SK-N-SH (cell line): Measurements from ENCODE around the gene FGGY. TPM values are rescaled to one million over a fixed set of nuclear protein-coding genes. Genes with fewer than 3 reads are reported as not detected.

Source experiments
- CTCF ChIA-PET: fragments of 300-600, 350-600 bp; formaldehyde crosslinking; extraction: SDS; loops from one replicate; lab custom pipeline; 2021; lab: Yijun Ruan, JAX
- POLR2A ChIA-PET: fragments of 350-600 bp; sonication (Branson Sonifier 250); formaldehyde crosslinking; extraction: SDS; loops from one replicate; lab custom pipeline; 2020; ENCODE audit warnings: antibody characterized with exemption, inconsistent platforms; lab: Yijun Ruan, JAX
- DNase-seq: peaks from one replicate; pipeline ENCODE4 v3.0.0; 2012
- H2AFZ ChIP-seq: fragments of 200-600 bp; sonication (generic); 2 replicates; pipeline ENCODE4 v1.8.1; 2016; ENCODE audit warnings: antibody characterized with exemption, mild to moderate bottlenecking, low read depth
- H3F3A ChIP-seq: fragments of 200-600 bp; sonication (generic); replicated peaks from 2 replicates; pipeline ENCODE3; 2016; ENCODE audit warnings: antibody characterized with exemption, mild to moderate bottlenecking; ENCODE audit not compliant: insufficient read depth
- H3K27ac ChIP-seq, 2 experiments: fragments of 200-500 bp in 1 of 2; fragments of 200-600 bp in 1 of 2; sonication (Bioruptor generic) in 1 of 2; sonication (generic), shearing (Covaris generic) in 1 of 2; 2 replicates each; pipeline versions ENCODE4 v1.5.1 to v1.6.1; 2014 to 2016; ENCODE audit warnings: low read depth in 2 of 2, inconsistent platforms in 1 of 2, low read length in 1 of 2, mild to moderate bottlenecking in 1 of 2, mixed read lengths in 1 of 2
- H3K27me3 ChIP-seq: fragments of 200-600 bp; sonication (generic), shearing (Covaris generic); 2 replicates; pipeline ENCODE4 v1.6.1; 2016; ENCODE audit warnings: mixed run types; ENCODE audit not compliant: insufficient read depth
- H3K36me3 ChIP-seq, 2 experiments: fragments of 200-500 bp in 1 of 2; fragments of 200-600 bp in 1 of 2; sonication (Bioruptor generic) in 1 of 2; sonication (generic) in 1 of 2; replicated peaks in 1 of 2; 2 replicates each; pipeline versions ENCODE3 to v1.5.1; 2014 to 2016; ENCODE audit warnings: low read length in 1 of 2, mild to moderate bottlenecking in 1 of 2; ENCODE audit not compliant: insufficient read depth in 2 of 2, control insufficient read depth in 1 of 2
- H3K4me1 ChIP-seq, 2 experiments: fragments of 200-500 bp in 1 of 2; fragments of 200-600 bp in 1 of 2; sonication (Bioruptor generic) in 1 of 2; sonication (generic), shearing (Covaris generic) in 1 of 2; 2 replicates each; pipeline versions ENCODE4 v1.5.1 to v1.6.1; 2014 to 2016; ENCODE audit warnings: low read depth in 1 of 2, low read length in 1 of 2, mixed run types in 1 of 2; ENCODE audit not compliant: insufficient read depth in 2 of 2, control insufficient read depth in 1 of 2
- H3K4me2 ChIP-seq: fragments of 200-600 bp; sonication (generic), shearing (Covaris generic); 2 replicates; pipeline ENCODE4 v1.6.1; 2017; ENCODE audit warnings: mixed run types
- H3K4me3 ChIP-seq, 2 experiments: fragments of 200-500 bp in 1 of 2; fragments of 200-600 bp in 1 of 2; sonication (Bioruptor generic) in 1 of 2; sonication (generic), shearing (Covaris generic) in 1 of 2; 2 replicates each; pipeline versions ENCODE4 v1.5.1 to v1.8.1; 2014 to 2016; ENCODE audit warnings: low read depth in 2 of 2, inconsistent platforms in 1 of 2, low read length in 1 of 2, mild to moderate bottlenecking in 1 of 2, mixed read lengths in 1 of 2, moderate library complexity in 1 of 2
- H3K79me2 ChIP-seq: fragments of 200-600 bp; sonication (generic); 2 replicates; pipeline ENCODE4 v1.8.1; 2017; ENCODE audit warnings: mild to moderate bottlenecking; ENCODE audit not compliant: insufficient read depth
- H3K9ac ChIP-seq: fragments of 200-600 bp; sonication (generic); 2 replicates; pipeline ENCODE4 v1.6.1; 2017; ENCODE audit warnings: mixed run types
- H3K9me2 ChIP-seq: fragments of 200-600 bp; sonication (generic); 2 replicates; pipeline ENCODE4 v1.6.1; 2017; ENCODE audit warnings: mixed run types
- H3K9me3 ChIP-seq: fragments of 200-600 bp; sonication (generic); 2 replicates; pipeline ENCODE4 v1.6.1; 2017; ENCODE audit warnings: mixed run types, mild to moderate bottlenecking, moderate library complexity
- H4K20me1 ChIP-seq: fragments of 200-600 bp; sonication (generic); 2 replicates; pipeline ENCODE4 v1.6.1; 2017; ENCODE audit warnings: mild to moderate bottlenecking, mixed run types; ENCODE audit not compliant: insufficient read depth
- ELF1 ChIP-seq: IDR thresholded peaks from 2 replicates; pipeline ENCODE4 v1.4.0; 2012
- EZH2phosphoT487 ChIP-seq: fragments of 200-600 bp; sonication (generic); IDR thresholded peaks from 2 replicates; pipeline ENCODE4 v1.6.1; 2017; ENCODE audit warnings: low read depth, mixed run types, mild to moderate bottlenecking, antibody characterized with exemption, moderate library complexity, borderline replicate concordance
- FOXM1 ChIP-seq: IDR thresholded peaks from 2 replicates; pipeline ENCODE4 v1.4.0; 2012; ENCODE audit warnings: low read depth, mild to moderate bottlenecking
- GABPA ChIP-seq: IDR thresholded peaks from 2 replicates; pipeline ENCODE4 v1.4.0; 2012; ENCODE audit warnings: low read depth, mild to moderate bottlenecking
- MEF2A ChIP-seq: IDR thresholded peaks from 2 replicates; pipeline ENCODE4 v1.4.0; 2012; ENCODE audit warnings: low read depth, borderline replicate concordance
- MXI1 ChIP-seq: IDR thresholded peaks from 2 replicates; pipeline ENCODE4 v1.6.1; 2012; ENCODE audit warnings: mild to moderate bottlenecking, low read depth, low read length, improper control_type of control experiment
- RCOR1 ChIP-seq: fragments of 150-350 bp; IDR thresholded peaks from 2 replicates; pipeline ENCODE4 v1.6.1; 2017; ENCODE audit warnings: antibody characterized with exemption, low read length
- RFX5 ChIP-seq: IDR thresholded peaks from 2 replicates; pipeline ENCODE4 v1.6.1; 2012; ENCODE audit warnings: mild to moderate bottlenecking, improper control_type of control experiment, low read length
- TCF12 ChIP-seq: IDR thresholded peaks from 2 replicates; pipeline ENCODE4 v1.4.0; 2012
- WGBS: methylation state at CpG from one replicate; pipeline ENCODE4 v1.1.6; 2017; ENCODE audit warnings: low lambda C conversion rate; 5-methylcytosine and 5-hydroxymethylcytosine counted together
- polyA plus RNA-seq, 3 experiments: library from polyadenylated mRNA; depleted of rRNA; stranded (reverse); fragments of >200 nt; gene quantifications; 2 replicates each; pipeline ENCODE4 v1.2.3, GENCODE V29; 2012
- TF ChIP-seq, protein P1 (sequence below): IDR thresholded peaks from 2 replicates; pipeline ENCODE4 v1.4.0; 2012; ENCODE audit warnings: low read depth
- TF ChIP-seq, protein P2 (sequence below): IDR thresholded peaks from 2 replicates; pipeline ENCODE4 v1.4.0; 2012; ENCODE audit warnings: low read depth, borderline replicate concordance
- TF ChIP-seq, protein P3 (sequence below): fragments of 150-350 bp; IDR thresholded peaks from 2 replicates; pipeline ENCODE4 v1.6.1; 2016; ENCODE audit warnings: mild to moderate bottlenecking, low read depth, low read length
- TF ChIP-seq, protein P4 (sequence below): IDR thresholded peaks from 2 replicates; pipeline ENCODE4 v1.6.1; 2012; ENCODE audit warnings: mild to moderate bottlenecking, low read depth, low read length, moderate library complexity

FGGY gene
- polyA plus RNA-seq, 1 of the 3 experiments (the other 2 are of a cell fraction) = 10.3 TPM

DNA sequence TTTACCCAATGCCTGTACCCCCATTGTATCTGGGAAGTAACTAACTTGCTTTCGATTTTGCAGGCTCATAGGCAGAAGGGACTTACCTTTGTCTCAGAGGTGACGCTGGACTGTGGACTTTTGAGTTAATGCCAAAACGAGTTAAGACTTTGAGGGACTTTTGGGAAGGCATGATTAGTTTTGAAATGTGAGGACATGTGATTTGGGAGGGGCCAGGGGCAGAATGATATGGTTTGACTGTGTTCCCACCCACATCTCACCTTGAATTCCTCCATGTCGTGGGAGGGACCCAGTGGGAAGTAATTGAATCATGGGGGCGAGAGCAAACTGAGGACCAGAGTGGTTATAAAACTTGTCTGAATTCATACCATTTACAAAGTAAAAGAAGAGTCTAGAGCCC is 440.7 kb downstream of the FGGY start:
- peak overlapping the region; percentile 31; the same call in 1 of the 2 replicates for H3K4me2 ChIP-seq
- TF ChIP-seq RCOR1 = no peak
- no peak for TF ChIP-seq FOXM1
- TF ChIP-seq ELF1 = no peak
- no peak for TF ChIP-seq TCF12
- no peak for TF ChIP-seq EZH2phosphoT487
- TF ChIP-seq, protein P1, sequence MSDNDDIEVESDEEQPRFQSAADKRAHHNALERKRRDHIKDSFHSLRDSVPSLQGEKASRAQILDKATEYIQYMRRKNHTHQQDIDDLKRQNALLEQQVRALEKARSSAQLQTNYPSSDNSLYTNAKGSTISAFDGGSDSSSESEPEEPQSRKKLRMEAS = no peak
- TF ChIP-seq MXI1 = no peak
- TF ChIP-seq GABPA = no peak
- TF ChIP-seq MEF2A = no peak
- TF ChIP-seq, protein P2, sequence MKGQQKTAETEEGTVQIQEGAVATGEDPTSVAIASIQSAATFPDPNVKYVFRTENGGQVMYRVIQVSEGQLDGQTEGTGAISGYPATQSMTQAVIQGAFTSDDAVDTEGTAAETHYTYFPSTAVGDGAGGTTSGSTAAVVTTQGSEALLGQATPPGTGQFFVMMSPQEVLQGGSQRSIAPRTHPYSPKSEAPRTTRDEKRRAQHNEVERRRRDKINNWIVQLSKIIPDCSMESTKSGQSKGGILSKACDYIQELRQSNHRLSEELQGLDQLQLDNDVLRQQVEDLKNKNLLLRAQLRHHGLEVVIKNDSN = no peak
- TF ChIP-seq, protein P3, sequence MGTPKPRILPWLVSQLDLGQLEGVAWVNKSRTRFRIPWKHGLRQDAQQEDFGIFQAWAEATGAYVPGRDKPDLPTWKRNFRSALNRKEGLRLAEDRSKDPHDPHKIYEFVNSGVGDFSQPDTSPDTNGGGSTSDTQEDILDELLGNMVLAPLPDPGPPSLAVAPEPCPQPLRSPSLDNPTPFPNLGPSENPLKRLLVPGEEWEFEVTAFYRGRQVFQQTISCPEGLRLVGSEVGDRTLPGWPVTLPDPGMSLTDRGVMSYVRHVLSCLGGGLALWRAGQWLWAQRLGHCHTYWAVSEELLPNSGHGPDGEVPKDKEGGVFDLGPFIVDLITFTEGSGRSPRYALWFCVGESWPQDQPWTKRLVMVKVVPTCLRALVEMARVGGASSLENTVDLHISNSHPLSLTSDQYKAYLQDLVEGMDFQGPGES = no peak
- no peak for TF ChIP-seq RFX5
- TF ChIP-seq, protein P4, sequence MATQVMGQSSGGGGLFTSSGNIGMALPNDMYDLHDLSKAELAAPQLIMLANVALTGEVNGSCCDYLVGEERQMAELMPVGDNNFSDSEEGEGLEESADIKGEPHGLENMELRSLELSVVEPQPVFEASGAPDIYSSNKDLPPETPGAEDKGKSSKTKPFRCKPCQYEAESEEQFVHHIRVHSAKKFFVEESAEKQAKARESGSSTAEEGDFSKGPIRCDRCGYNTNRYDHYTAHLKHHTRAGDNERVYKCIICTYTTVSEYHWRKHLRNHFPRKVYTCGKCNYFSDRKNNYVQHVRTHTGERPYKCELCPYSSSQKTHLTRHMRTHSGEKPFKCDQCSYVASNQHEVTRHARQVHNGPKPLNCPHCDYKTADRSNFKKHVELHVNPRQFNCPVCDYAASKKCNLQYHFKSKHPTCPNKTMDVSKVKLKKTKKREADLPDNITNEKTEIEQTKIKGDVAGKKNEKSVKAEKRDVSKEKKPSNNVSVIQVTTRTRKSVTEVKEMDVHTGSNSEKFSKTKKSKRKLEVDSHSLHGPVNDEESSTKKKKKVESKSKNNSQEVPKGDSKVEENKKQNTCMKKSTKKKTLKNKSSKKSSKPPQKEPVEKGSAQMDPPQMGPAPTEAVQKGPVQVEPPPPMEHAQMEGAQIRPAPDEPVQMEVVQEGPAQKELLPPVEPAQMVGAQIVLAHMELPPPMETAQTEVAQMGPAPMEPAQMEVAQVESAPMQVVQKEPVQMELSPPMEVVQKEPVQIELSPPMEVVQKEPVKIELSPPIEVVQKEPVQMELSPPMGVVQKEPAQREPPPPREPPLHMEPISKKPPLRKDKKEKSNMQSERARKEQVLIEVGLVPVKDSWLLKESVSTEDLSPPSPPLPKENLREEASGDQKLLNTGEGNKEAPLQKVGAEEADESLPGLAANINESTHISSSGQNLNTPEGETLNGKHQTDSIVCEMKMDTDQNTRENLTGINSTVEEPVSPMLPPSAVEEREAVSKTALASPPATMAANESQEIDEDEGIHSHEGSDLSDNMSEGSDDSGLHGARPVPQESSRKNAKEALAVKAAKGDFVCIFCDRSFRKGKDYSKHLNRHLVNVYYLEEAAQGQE = no peak
- TF ChIP-seq, all 33 proteins: peak for 0
- POLR2A ChIA-PET = interaction anchor here (0.5 kb wide), 1 partner anchor 1238 kb away, joined by 4 read pairs; no protein-coding TSS in a partner anchor
- H3K4me3 ChIP-seq = no peak overlapping the region
- H3F3A ChIP-seq = no peaks in the 10 kb centered on the region
- no peaks in the 10 kb centered on the region for H3K9me2 ChIP-seq
- no peaks in the 10 kb centered on the region for H3K27me3 ChIP-seq
- H4K20me1 ChIP-seq = no peaks in the 10 kb centered on the region
- peak overlapping the region; percentile 60 to 76; a peak in 2 of 4 replicates for H3K27ac ChIP-seq
- H3K79me2 ChIP-seq = no peaks in the 10 kb centered on the region
- no peaks in the 10 kb centered on the region; the same call in 1 of the 2 replicates for H3K9me3 ChIP-seq
- DNase-seq = no peak
- CTCF ChIA-PET = interaction anchor here (3.4 kb wide), 1 partner anchor 22 kb away, joined by 16 read pairs; no protein-coding TSS in a partner anchor
- H3K36me3 ChIP-seq = no peaks in the 10 kb centered on the region
- peaks cover 3 to 9% of the 10 kb centered on the region in 2 experiments; a peak in 3 of 4 replicates for H3K4me1 ChIP-seq
- H2AFZ ChIP-seq = no peak overlapping the region
- WGBS = 74% methylated on average over 5 of the region's 5 CpGs
- H3K9ac ChIP-seq = no peak overlapping the region
